GM23338 (cell line): ENCODE results near the gene NRL. TPM values are rescaled to one million over a fixed set of nuclear protein-coding genes. Genes with fewer than 3 reads are reported as not detected.

Experiments
- ATAC-seq: fragments of 200-7000 bp; cut with Tn5 transposase; 3 replicates; pipeline ENCODE4 v1.9.1; 2020
- DNase-seq: peaks from one replicate; pipeline ENCODE4 v3.0.0-alpha.2; 2015; ENCODE audit warnings: low spot score
- H2AFZ ChIP-seq: fragments of 200-600 bp; sonication (generic); 2 replicates; pipeline ENCODE4 v1.8.0; 2016; ENCODE audit warnings: antibody characterized with exemption, mild to moderate bottlenecking, moderate library complexity
- H3F3A ChIP-seq: fragments of 200-600 bp; sonication (generic); replicated peaks from 2 replicates; pipeline ENCODE4 v1.8.0; 2017; ENCODE audit warnings: antibody characterized with exemption, mixed run types, low read depth
- H3K27ac ChIP-seq: fragments of 200-600 bp; sonication (generic); 2 replicates; pipeline ENCODE4 v1.6.1; 2016; ENCODE audit warnings: low read depth
- H3K27me3 ChIP-seq: fragments of 200-600 bp; sonication (generic); 2 replicates; pipeline ENCODE4 v1.8.0; 2016; ENCODE audit warnings: mild to moderate bottlenecking, mixed run types, moderate library complexity; ENCODE audit not compliant: insufficient read depth
- H3K36me3 ChIP-seq: fragments of 200-600 bp; sonication (generic); 2 replicates; pipeline ENCODE4 v1.8.0; 2016; ENCODE audit warnings: mild to moderate bottlenecking; ENCODE audit not compliant: insufficient read depth
- H3K4me1 ChIP-seq: fragments of 200-600 bp; sonication (generic); 2 replicates; pipeline ENCODE4 v1.8.0; 2016; ENCODE audit warnings: mild to moderate bottlenecking, moderate library complexity; ENCODE audit not compliant: insufficient read depth
- H3K4me2 ChIP-seq: fragments of 200-600 bp; sonication (generic); 2 replicates; pipeline ENCODE4 v1.7.1; 2017; ENCODE audit warnings: mixed run types
- H3K4me3 ChIP-seq: fragments of 200-600 bp; sonication (generic); 2 replicates; pipeline ENCODE4 v1.6.1; 2016; ENCODE audit warnings: mixed run types
- H3K79me2 ChIP-seq: fragments of 200-600 bp; sonication (generic); replicated peaks from 2 replicates; pipeline ENCODE4 v1.8.0; 2017; ENCODE audit warnings: mild to moderate bottlenecking; ENCODE audit not compliant: insufficient read depth
- H3K9me2 ChIP-seq: fragments of 200-600 bp; sonication (generic); 2 replicates; pipeline ENCODE4 v1.8.0; 2017; ENCODE audit not compliant: insufficient read depth
- H4K20me1 ChIP-seq: fragments of 200-600 bp; sonication (generic); replicated peaks from 2 replicates; pipeline ENCODE4 v1.8.0; 2017; ENCODE audit warnings: mild to moderate bottlenecking; ENCODE audit not compliant: insufficient read depth
- H3K27ac Mint-ChIP-seq: 2 replicates; pipeline ENCODE4 v1.8.0; 2020; ENCODE audit warnings: inconsistent platforms, mild to moderate bottlenecking, moderate library complexity, mixed read lengths
- H3K27me3 Mint-ChIP-seq: 3 replicates; pipeline ENCODE4 v1.8.0; 2022; ENCODE audit warnings: low read depth, mild to moderate bottlenecking, moderate library complexity, mixed read lengths, inconsistent platforms; ENCODE audit not compliant: insufficient read depth, poor library complexity
- H3K36me3 Mint-ChIP-seq: 3 replicates; pipeline ENCODE4 v1.8.0; 2021; ENCODE audit warnings: low read depth, mild to moderate bottlenecking, inconsistent platforms, moderate library complexity, mixed read lengths
- H3K4me1 Mint-ChIP-seq: 3 replicates; pipeline ENCODE4 v1.8.0; 2020; ENCODE audit warnings: mild to moderate bottlenecking, inconsistent platforms, mixed read lengths
- H3K4me3 Mint-ChIP-seq: 3 replicates; pipeline ENCODE4 v1.8.0; 2021; ENCODE audit warnings: moderate library complexity, mild to moderate bottlenecking, inconsistent platforms, mixed read lengths
- H3K9me3 Mint-ChIP-seq: 3 replicates; pipeline ENCODE4 v1.8.0; 2020; ENCODE audit warnings: moderate library complexity, mild to moderate bottlenecking, inconsistent platforms, mixed read lengths
- CREB1 ChIP-seq: fragments of 250-450 bp; sonication (Bioruptor Pico); IDR thresholded peaks from 2 replicates; pipeline ENCODE4 v1.5.0; 2020; ENCODE audit warnings: low read depth, mild to moderate bottlenecking, moderate library complexity
- CTCF ChIP-seq, 2 experiments: fragments of 200-600 bp in 1 of 2; sonication (generic) in 1 of 2; conservative IDR thresholded peaks; 2 replicates each; pipeline versions ENCODE4 v1.5.1 to v1.6.1; 2016 to 2017; ENCODE audit warnings: antibody characterized with exemption in 2 of 2, low read depth in 2 of 2, mild to moderate bottlenecking in 2 of 2, moderate library complexity in 1 of 2
- ETS1 ChIP-seq: IDR thresholded peaks from 2 replicates; pipeline ENCODE4 v1.6.1; 2016; ENCODE audit warnings: antibody characterized with exemption
- EZH2 ChIP-seq: fragments of 200-600 bp; sonication (generic); IDR thresholded peaks from one replicate; pipeline ENCODE4 v1.8.0; 2017; ENCODE audit warnings: antibody characterized with exemption, mild to moderate bottlenecking, low read depth; ENCODE audit not compliant: unreplicated experiment
- JUNB ChIP-seq: IDR thresholded peaks from one replicate; pipeline ENCODE4 v1.6.1; 2016; ENCODE audit warnings: antibody characterized with exemption; ENCODE audit not compliant: unreplicated experiment
- NANOG ChIP-seq: IDR thresholded peaks from 2 replicates; pipeline ENCODE4 v1.6.1; 2016; ENCODE audit warnings: antibody characterized with exemption, borderline replicate concordance
- POLR2AphosphoS5 ChIP-seq: IDR thresholded peaks from 2 replicates; pipeline ENCODE4 v1.6.1; 2016; ENCODE audit warnings: antibody characterized with exemption, low read depth
- REST ChIP-seq: IDR thresholded peaks from one replicate; pipeline ENCODE4 v1.6.1; 2018; ENCODE audit warnings: antibody characterized with exemption; ENCODE audit not compliant: unreplicated experiment
- STAT1 ChIP-seq: IDR thresholded peaks from one replicate; pipeline ENCODE4 v1.6.1; 2016; ENCODE audit warnings: antibody characterized with exemption; ENCODE audit not compliant: unreplicated experiment
- ZNF114 ChIP-seq: fragments of 250-450 bp; sonication (Bioruptor Pico); IDR thresholded peaks from 2 replicates; pipeline ENCODE4 v1.5.0; 2020; ENCODE audit warnings: mild to moderate bottlenecking, moderate library complexity
- ZNF331 ChIP-seq: fragments of 250-450 bp; sonication (Bioruptor Pico); IDR thresholded peaks from 2 replicates; pipeline ENCODE4 v1.5.0; 2020; ENCODE audit warnings: low read depth, mild to moderate bottlenecking, moderate library complexity
- polyA plus RNA-seq: library from polyadenylated mRNA; unstranded; fragments of >200 nt; fragmentation: Nextera tagmentation; extraction: Ambion mirVana; gene quantifications from 2 replicates; pipeline ENCODE4 v1.2.1, GENCODE V29; 2016
- total RNA-seq: library from RNA; depleted of rRNA; stranded (reverse); fragments of >200 nt; shearing (Covaris generic); gene quantifications from 2 replicates; pipeline ENCODE4 v1.2.3, GENCODE V29; 2014

NRL gene
- total and polyA plus RNA-seq, 2 experiments from 2014 or later = 1.8 to 2.2 TPM

GRCh38 chr14:24110523-24110922 is 4.2 kb downstream of the NRL start (continued):
- no peak for TF ChIP-seq REST
- TF ChIP-seq CTCF (conservative IDR thresholded peaks at IDR 0.05; ENCODE audit: low read depth in 2 of 2) = no peak
- no peak for TF ChIP-seq STAT1
- no peak for TF ChIP-seq CREB1
- no peak for TF ChIP-seq ZNF331
- no peak for TF ChIP-seq NANOG

- no peak overlapping the region for H3K27ac Mint-ChIP-seq
- no peaks in the 10 kb centered on the region for H3K9me2 ChIP-seq
- H3K4me2 ChIP-seq = no peak overlapping the region
- no peak overlapping the region for H2AFZ ChIP-seq
- H3K27ac ChIP-seq = no peak overlapping the region
- peaks cover 3% of the 10 kb centered on the region; the same call in 2 of the 3 replicates for H3K4me1 Mint-ChIP-seq
- H3F3A ChIP-seq = peaks cover 6% of the 10 kb centered on the region; the same call in 1 of the 2 replicates
- H3K36me3 ChIP-seq = no peaks in the 10 kb centered on the region
- no peaks in the 10 kb centered on the region for H4K20me1 ChIP-seq
- H3K4me3 ChIP-seq = no peak overlapping the region
- H3K36me3 Mint-ChIP-seq = peaks cover 6% of the 10 kb centered on the region; the same call in 2 of the 3 replicates
- H3K9me3 Mint-ChIP-seq = peaks cover 3% of the 10 kb centered on the region; the same call in 1 of the 3 replicates
- no peak for ATAC-seq
- H3K79me2 ChIP-seq = no peaks in the 10 kb centered on the region
- DNase-seq = no peak
- no peaks in the 10 kb centered on the region for H3K4me1 ChIP-seq
- peaks cover 16% of the 10 kb centered on the region for H3K27me3 Mint-ChIP-seq
- H3K4me3 Mint-ChIP-seq = no peak overlapping the region
- no peaks in the 10 kb centered on the region for H3K27me3 ChIP-seq
- TF ChIP-seq ZNF331 (no peak), POLR2AphosphoS5 (no peak), NANOG (no peak), REST (no peak), CTCF (conservative IDR thresholded peaks at IDR 0.05; ENCODE audit: low read depth in 2 of 2) (no peak), EZH2 (no peak), STAT1 (no peak), JUNB (no peak), ZNF114 (CRISPR knock-in tag) (no peak), ETS1 (no peak)
These were observed 4.7 kb downstream of the NRL start for GRCh38 chr14:24110060-24110459.
